GM12878 (cell line): Measurements from ENCODE around the gene MTMR6.

Source experiments
- CREB1 ChIP-seq: IDR thresholded peaks from 2 replicates; pipeline ENCODE4 v1.6.1; 2012; ENCODE audit warnings: low read depth, mild to moderate bottlenecking, inconsistent platforms
- FOXM1 ChIP-seq: IDR thresholded peaks from 2 replicates; pipeline ENCODE4 v1.6.1; 2012; ENCODE audit warnings: low read depth, mild to moderate bottlenecking, inconsistent platforms, low read length, moderate library complexity
- MLLT1 ChIP-seq: fragments of 450-650 bp; IDR thresholded peaks from 2 replicates; pipeline ENCODE4 v1.6.1; 2016; ENCODE audit warnings: mild to moderate bottlenecking
- POLR2A ChIP-seq: IDR thresholded peaks from 2 replicates; pipeline ENCODE4 v1.6.1; 2011; ENCODE audit warnings: low read depth, mild to moderate bottlenecking, low read length
- POLR2AphosphoS5 ChIP-seq: IDR thresholded peaks from 2 replicates; pipeline ENCODE4 v1.6.1; 2011; ENCODE audit warnings: mild to moderate bottlenecking, low read length, inconsistent platforms
- REST ChIP-seq: IDR thresholded peaks from 2 replicates; pipeline ENCODE4 v1.6.1; 2012; ENCODE audit warnings: mild to moderate bottlenecking, low read depth, low read length
- TBL1XR1 ChIP-seq: IDR thresholded peaks from 2 replicates; pipeline ENCODE4 v1.6.1; 2012; ENCODE audit warnings: low read depth, low read length, improper control_type of control experiment
- TCF3 ChIP-seq: IDR thresholded peaks from 2 replicates; pipeline ENCODE4 v1.6.1; 2012; ENCODE audit warnings: low read depth, mild to moderate bottlenecking, low read length, borderline replicate concordance; ENCODE audit not compliant: insufficient read depth
- TF ChIP-seq, protein P1 (sequence below): IDR thresholded peaks from 2 replicates; pipeline ENCODE4 v1.6.1; 2011; ENCODE audit warnings: low read depth, mild to moderate bottlenecking, low read length, moderate library complexity, borderline replicate concordance; ENCODE audit errors: extremely low read depth
- TF ChIP-seq, protein P2 (sequence below): IDR thresholded peaks from 2 replicates; pipeline ENCODE4 v1.6.1; 2011; ENCODE audit warnings: borderline replicate concordance, low read depth, mild to moderate bottlenecking, moderate library complexity, low read length; ENCODE audit not compliant: insufficient read depth, poor library complexity, severe bottlenecking

- TF ChIP-seq REST (no peak), TBL1XR1 (no peak), CREB1 (no peak), FOXM1 (no peak), POLR2A (no peak), POLR2AphosphoS5 (no peak), MLLT1 (no peak), TCF3 (no peak)
- TF ChIP-seq, protein P1, sequence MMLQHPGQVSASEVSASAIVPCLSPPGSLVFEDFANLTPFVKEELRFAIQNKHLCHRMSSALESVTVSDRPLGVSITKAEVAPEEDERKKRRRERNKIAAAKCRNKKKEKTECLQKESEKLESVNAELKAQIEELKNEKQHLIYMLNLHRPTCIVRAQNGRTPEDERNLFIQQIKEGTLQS = no peak
- TF ChIP-seq, protein P2, sequence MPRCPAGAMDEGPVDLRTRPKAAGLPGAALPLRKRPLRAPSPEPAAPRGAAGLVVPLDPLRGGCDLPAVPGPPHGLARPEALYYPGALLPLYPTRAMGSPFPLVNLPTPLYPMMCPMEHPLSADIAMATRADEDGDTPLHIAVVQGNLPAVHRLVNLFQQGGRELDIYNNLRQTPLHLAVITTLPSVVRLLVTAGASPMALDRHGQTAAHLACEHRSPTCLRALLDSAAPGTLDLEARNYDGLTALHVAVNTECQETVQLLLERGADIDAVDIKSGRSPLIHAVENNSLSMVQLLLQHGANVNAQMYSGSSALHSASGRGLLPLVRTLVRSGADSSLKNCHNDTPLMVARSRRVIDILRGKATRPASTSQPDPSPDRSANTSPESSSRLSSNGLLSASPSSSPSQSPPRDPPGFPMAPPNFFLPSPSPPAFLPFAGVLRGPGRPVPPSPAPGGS = no peak
Measured at GRCh38 chr13:25295701-25296100, 8.4 kb upstream of the MTMR6 start.
